SU-DHL-6 (cell line): ENCODE measurements around the gene EIF4EBP2.
A peak's percentile ranks its signal among the peaks of the same experiment; 100 is the strongest.

Experiments used
- H2AFZ ChIP-seq: fragments of 200-600 bp; sonication (generic); 2 replicates; pipeline ENCODE4 v1.6.1; 2014; ENCODE audit warnings: low read depth, mild to moderate bottlenecking, moderate library complexity, mixed read lengths, antibody characterized with exemption, low read length; ENCODE audit not compliant: severe bottlenecking
- H3F3A ChIP-seq: fragments of 200-600 bp; shearing (Covaris generic); 2 replicates; pipeline ENCODE4 v1.6.0; 2016; ENCODE audit warnings: antibody characterized with exemption, mild to moderate bottlenecking; ENCODE audit not compliant: insufficient read depth
- H3K27ac ChIP-seq: fragments of 200-600 bp; sonication (generic); 2 replicates; pipeline ENCODE4 v1.5.1; 2016; ENCODE audit warnings: low read depth, mild to moderate bottlenecking, low read length, moderate library complexity, mixed read lengths
- H3K27me3 ChIP-seq: fragments of 200-600 bp; sonication (generic), shearing (Covaris generic); 2 replicates; pipeline ENCODE4 v1.6.0; 2014; ENCODE audit warnings: mild to moderate bottlenecking, low read length
- H3K36me3 ChIP-seq: fragments of 200-600 bp; sonication (generic); 2 replicates; pipeline ENCODE4 v1.6.1; 2014; ENCODE audit warnings: mild to moderate bottlenecking, low read length, mixed read lengths
- H3K4me2 ChIP-seq: fragments of 300-600, 200-600 bp; shearing (Covaris generic), sonication (generic); 2 replicates; pipeline ENCODE4 v1.6.0; 2014; ENCODE audit warnings: low read length, low read depth, mild to moderate bottlenecking; ENCODE audit not compliant: poor library complexity, severe bottlenecking
- H3K4me3 ChIP-seq: fragments of 200-600 bp; sonication (generic); 2 replicates; pipeline ENCODE4 v1.5.1; 2014; ENCODE audit warnings: antibody characterized with exemption, low read length, mild to moderate bottlenecking, mixed read lengths; ENCODE audit not compliant: insufficient read depth, poor library complexity, severe bottlenecking
- H3K79me2 ChIP-seq: fragments of 200-600 bp; sonication (generic); 2 replicates; pipeline ENCODE4 v1.6.1; 2014; ENCODE audit warnings: mild to moderate bottlenecking, low read length, moderate library complexity; ENCODE audit not compliant: insufficient read depth
- H3K9ac ChIP-seq: fragments of 200-600 bp; sonication (generic); 2 replicates; pipeline ENCODE4 v1.7.0; 2014; ENCODE audit warnings: mild to moderate bottlenecking, low read length
- H3K9me2 ChIP-seq: fragments of 200-600 bp; sonication (generic); replicated peaks from 2 replicates; pipeline ENCODE4 v1.6.1; 2014; ENCODE audit warnings: low read length; ENCODE audit not compliant: insufficient read depth
- H3K9me3 ChIP-seq: fragments of 200-600 bp; sonication (generic); 2 replicates; pipeline ENCODE4 v1.6.1; 2014; ENCODE audit warnings: low read length, mixed read lengths; ENCODE audit not compliant: insufficient read depth
- H4K20me1 ChIP-seq: fragments of 200-600 bp; sonication (generic); 2 replicates; pipeline ENCODE4 v1.6.1; 2014; ENCODE audit warnings: low read depth, mild to moderate bottlenecking, antibody characterized with exemption, low read length, moderate library complexity, mixed read lengths
- EZH2phosphoT487 ChIP-seq: fragments of 200-600 bp; sonication (generic), shearing (Covaris generic); conservative IDR thresholded peaks from 2 replicates; pipeline ENCODE4 v1.6.1; 2018; ENCODE audit warnings: mild to moderate bottlenecking, antibody characterized with exemption, low read length, moderate library complexity, mixed read lengths
- TF ChIP-seq, protein P1 (sequence below): fragments of 200-600 bp; sonication (generic); IDR thresholded peaks from one replicate; pipeline ENCODE4 v1.5.1; 2017; ENCODE audit warnings: antibody characterized with exemption, mild to moderate bottlenecking, low read length, moderate library complexity; ENCODE audit not compliant: insufficient read depth, poor library complexity, severe bottlenecking

Gene EIF4EBP2

DNA sequence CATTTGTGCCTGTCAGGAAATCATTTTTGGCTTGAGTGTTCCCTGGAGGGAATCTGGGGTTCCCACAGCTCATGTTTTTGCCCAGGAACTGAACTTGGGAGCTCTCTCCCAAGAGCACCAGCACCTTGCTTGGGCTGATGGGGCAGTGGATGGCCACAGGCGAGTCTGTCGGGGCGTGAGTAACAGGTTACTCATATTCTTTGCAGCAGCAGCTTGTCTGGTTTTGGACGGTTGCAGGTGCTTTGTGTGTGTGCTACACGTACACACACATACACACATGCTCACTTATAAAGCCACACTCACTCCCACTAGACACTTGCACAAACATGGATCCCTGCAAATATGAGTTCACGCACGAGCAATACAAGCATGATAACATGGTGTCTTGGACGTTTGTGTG lies 71.7 kb downstream of the EIF4EBP2 start:
- no peaks in the 10 kb centered on the region for H3K9me2 ChIP-seq
- H3K4me2 ChIP-seq, result no peak overlapping the region
- no peaks in the 10 kb centered on the region for H3K9me3 ChIP-seq
- H3K36me3 ChIP-seq, result no peaks in the 10 kb centered on the region
- no peaks in the 10 kb centered on the region for H4K20me1 ChIP-seq
- no peaks in the 10 kb centered on the region for H3K27me3 ChIP-seq
- H3K79me2 ChIP-seq, result peaks cover 14% of the 10 kb centered on the region
- H3F3A ChIP-seq, result peaks cover 32% of the 10 kb centered on the region
- TF ChIP-seq, protein P1, sequence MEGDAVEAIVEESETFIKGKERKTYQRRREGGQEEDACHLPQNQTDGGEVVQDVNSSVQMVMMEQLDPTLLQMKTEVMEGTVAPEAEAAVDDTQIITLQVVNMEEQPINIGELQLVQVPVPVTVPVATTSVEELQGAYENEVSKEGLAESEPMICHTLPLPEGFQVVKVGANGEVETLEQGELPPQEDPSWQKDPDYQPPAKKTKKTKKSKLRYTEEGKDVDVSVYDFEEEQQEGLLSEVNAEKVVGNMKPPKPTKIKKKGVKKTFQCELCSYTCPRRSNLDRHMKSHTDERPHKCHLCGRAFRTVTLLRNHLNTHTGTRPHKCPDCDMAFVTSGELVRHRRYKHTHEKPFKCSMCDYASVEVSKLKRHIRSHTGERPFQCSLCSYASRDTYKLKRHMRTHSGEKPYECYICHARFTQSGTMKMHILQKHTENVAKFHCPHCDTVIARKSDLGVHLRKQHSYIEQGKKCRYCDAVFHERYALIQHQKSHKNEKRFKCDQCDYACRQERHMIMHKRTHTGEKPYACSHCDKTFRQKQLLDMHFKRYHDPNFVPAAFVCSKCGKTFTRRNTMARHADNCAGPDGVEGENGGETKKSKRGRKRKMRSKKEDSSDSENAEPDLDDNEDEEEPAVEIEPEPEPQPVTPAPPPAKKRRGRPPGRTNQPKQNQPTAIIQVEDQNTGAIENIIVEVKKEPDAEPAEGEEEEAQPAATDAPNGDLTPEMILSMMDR, result no peak
- no peak for TF ChIP-seq EZH2phosphoT487
- no peak overlapping the region for H3K4me3 ChIP-seq
- H3K9ac ChIP-seq, result no peak overlapping the region
- H2AFZ ChIP-seq, result no peak overlapping the region
- H3K27ac ChIP-seq, result no peak overlapping the region

- 0 out of 2 replicates have a peak overlapping the region, but pooled peaks have one; percentile 2 for H3K27ac ChIP-seq
- no peaks in the 10 kb centered on the region for H3K36me3 ChIP-seq
- H3K79me2 ChIP-seq, result peaks cover 22% of the 10 kb centered on the region
- no peak overlapping the region for H3K4me2 ChIP-seq
- TF ChIP-seq, protein P1, result no peak
- peaks cover 40% of the 10 kb centered on the region for H3F3A ChIP-seq
- H3K9me2 ChIP-seq, result no peaks in the 10 kb centered on the region
- H4K20me1 ChIP-seq, result no peaks in the 10 kb centered on the region
- no peaks in the 10 kb centered on the region for H3K9me3 ChIP-seq
- H2AFZ ChIP-seq, result no peak overlapping the region
- no peaks in the 10 kb centered on the region for H3K27me3 ChIP-seq
- H3K4me3 ChIP-seq, result no peak overlapping the region
- H3K9ac ChIP-seq, result no peak overlapping the region
These were observed 72.5 kb downstream of the EIF4EBP2 start for GRCh38 chr10:70476249-70477035.

DNA sequence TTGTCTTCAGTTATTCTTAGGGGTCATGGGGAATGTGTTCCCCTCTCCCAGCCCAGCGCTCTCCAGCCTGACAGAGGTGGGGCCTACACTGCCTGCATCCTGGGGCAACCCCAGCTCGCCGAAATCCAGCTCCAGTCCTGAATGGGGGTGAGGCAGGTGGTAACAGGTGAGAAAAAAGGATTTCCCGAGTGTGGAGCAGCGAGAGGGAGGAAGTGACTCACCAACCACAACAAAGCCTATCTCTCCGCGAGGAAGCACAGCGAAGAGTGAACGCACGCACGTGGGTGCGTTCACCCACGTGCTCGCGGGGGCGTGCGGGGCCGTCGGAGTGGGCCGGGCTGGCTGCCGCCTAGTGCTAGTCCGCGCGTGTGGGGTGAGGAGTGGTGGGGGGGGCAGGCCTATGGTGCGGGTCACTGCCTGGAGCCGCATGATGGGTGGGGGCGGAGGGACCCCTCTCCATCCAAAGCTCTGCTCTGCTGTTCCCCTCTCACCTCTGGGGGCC lies 73.8 kb downstream of the EIF4EBP2 start:
- peak overlapping the region; percentile 95 for H3K4me2 ChIP-seq
- TF ChIP-seq EZH2phosphoT487, result no peak
- TF ChIP-seq, protein P1, result no peak
- H3K9ac ChIP-seq, result peak overlapping the region; percentile 91
- peak overlapping the region; percentile 80 for H3K4me3 ChIP-seq
- peak overlapping the region; percentile 72 for H2AFZ ChIP-seq
- no peaks in the 10 kb centered on the region for H3K27me3 ChIP-seq
- no peaks in the 10 kb centered on the region for H3K9me2 ChIP-seq
- H3K9me3 ChIP-seq, result no peaks in the 10 kb centered on the region
- H3K27ac ChIP-seq, result peak overlapping the region; percentile 96
- no peaks in the 10 kb centered on the region for H4K20me1 ChIP-seq
- peaks cover 50% of the 10 kb centered on the region for H3F3A ChIP-seq
- H3K36me3 ChIP-seq, result no peaks in the 10 kb centered on the region
- peaks cover 35% of the 10 kb centered on the region for H3K79me2 ChIP-seq
